ENCODE measurements around the gene KCNQ1. TPM values are rescaled to one million over a fixed set of nuclear protein-coding genes. Genes with fewer than 3 reads are reported as not detected.

The KCNQ1 gene
- total RNA-seq, 1 experiment from 2014 or later = 1.0 TPM

GRCh38 chr11:2558861-2559526 is 114.2 kb downstream of the KCNQ1 start:
- H3K9me3 ChIP-seq = no peaks in the 10 kb centered on the region; the same call in 1 of the 2 replicates
- peak in 1 of 2 experiments; percentile 20 for DNase-seq
- no peaks in the 10 kb centered on the region for H3K36me3 ChIP-seq (ENCODE audit: control insufficient read depth, insufficient read depth, low read length)
- CTCF ChIA-PET = no interaction called here
- TF ChIP-seq CTCF (IDR thresholded peaks at IDR 0.05; ENCODE audit: insufficient read depth in 1 of 2, low read depth in 1 of 2, low read length in 1 of 2, severe bottlenecking in 1 of 2, unreplicated experiment in 1 of 2) = no peak
- POLR2A ChIA-PET = no interaction called here
- Mint-ChIP-seq H3K27me3 (ENCODE audit: insufficient read depth, unreplicated experiment) (no peaks in the 10 kb centered on the region), H3K36me3 (ENCODE audit: insufficient read depth, unreplicated experiment) (no peaks in the 10 kb centered on the region), H3K27ac (ENCODE audit: unreplicated experiment) (no peak overlapping the region), H3K4me3 (ENCODE audit: unreplicated experiment) (no peak overlapping the region), H3K4me1 (ENCODE audit: low read depth, unreplicated experiment) (no peaks in the 10 kb centered on the region), H3K9me3 (ENCODE audit: unreplicated experiment) (peaks cover 11% of the 10 kb centered on the region)
- peaks cover 25% of the 10 kb centered on the region for H3K4me1 ChIP-seq
- no TSS peak for BruUV-seq (replicated peaks)
- H3K27me3 ChIP-seq (replicated peaks; ENCODE audit: control insufficient read depth, insufficient read depth, low read length) = no peaks in the 10 kb centered on the region
- no peak overlapping the region for H3K4me3 ChIP-seq (ENCODE audit: low read depth, low read length)
- intact Hi-C loops (cut with micrococcal nuclease; ENCODE audit: unreplicated experiment) = no loop called here

DNA sequence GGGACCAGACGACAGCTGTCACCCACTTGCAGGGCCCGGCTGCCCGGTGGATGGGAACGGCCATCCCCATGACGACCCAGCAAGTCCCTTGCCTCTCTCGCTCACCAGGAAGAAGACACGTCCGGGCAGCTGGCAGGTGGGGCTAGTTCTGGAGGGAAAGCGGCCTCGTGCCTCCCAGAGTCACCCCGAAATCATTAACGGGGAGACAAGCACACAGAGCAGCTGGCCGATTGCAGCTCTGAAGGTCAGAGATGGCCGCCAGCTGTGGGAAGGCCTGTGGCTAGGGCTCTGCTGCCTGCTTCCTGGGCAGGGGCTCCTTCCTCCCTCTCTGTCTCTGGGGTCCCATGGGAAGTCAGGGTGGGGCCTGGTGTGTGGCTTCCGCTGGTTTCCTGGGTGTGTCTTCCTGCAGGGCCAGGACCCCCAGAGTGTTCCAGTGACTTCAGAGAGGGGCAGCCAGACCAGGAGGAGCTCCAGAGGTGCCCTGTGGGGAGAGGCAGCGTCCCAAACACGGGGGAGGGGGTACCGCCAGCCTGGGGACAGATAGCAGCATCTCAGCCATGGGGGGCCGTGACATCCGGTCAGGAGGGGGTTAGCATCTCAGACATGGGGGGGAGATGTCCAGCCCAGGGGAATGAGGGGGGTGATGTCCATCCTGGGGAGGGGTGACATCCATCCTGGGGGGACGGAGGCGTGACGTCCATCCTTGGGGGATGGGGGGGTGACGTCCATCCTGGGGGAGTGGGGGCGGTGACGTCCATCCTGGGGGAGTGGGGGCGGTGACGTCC is 114.9 kb downstream of the KCNQ1 start:
- Mint-ChIP-seq H3K9me3 (ENCODE audit: unreplicated experiment) (peaks cover 11% of the 10 kb centered on the region), H3K4me3 (ENCODE audit: unreplicated experiment) (no peak overlapping the region), H3K27ac (ENCODE audit: unreplicated experiment) (no peak overlapping the region), H3K4me1 (ENCODE audit: low read depth, unreplicated experiment) (no peaks in the 10 kb centered on the region), H3K36me3 (ENCODE audit: insufficient read depth, unreplicated experiment) (no peaks in the 10 kb centered on the region), H3K27me3 (ENCODE audit: insufficient read depth, unreplicated experiment) (no peaks in the 10 kb centered on the region)
- ChIA-PET POLR2A (no interaction called here), CTCF (no interaction called here)
- peaks cover 32% of the 10 kb centered on the region for H3K4me1 ChIP-seq
- no peak overlapping the region for H3K4me3 ChIP-seq (ENCODE audit: low read depth, low read length)
- no peaks in the 10 kb centered on the region; the same call in 1 of the 2 replicates for H3K9me3 ChIP-seq
- no peak for TF ChIP-seq CTCF (IDR thresholded peaks at IDR 0.05; ENCODE audit: insufficient read depth in 1 of 2, low read depth in 1 of 2, low read length in 1 of 2, severe bottlenecking in 1 of 2, unreplicated experiment in 1 of 2)
- peak in 1 of 2 experiments; percentile 23 for DNase-seq
- no TSS peak for BruUV-seq (replicated peaks)
- no peaks in the 10 kb centered on the region for H3K36me3 ChIP-seq (ENCODE audit: control insufficient read depth, insufficient read depth, low read length)
- no peaks in the 10 kb centered on the region for H3K27me3 ChIP-seq (replicated peaks; ENCODE audit: control insufficient read depth, insufficient read depth, low read length)
- intact Hi-C loops (cut with micrococcal nuclease; ENCODE audit: unreplicated experiment) = no loop called here

GRCh38 chr11:2561696-2562581 is 117.1 kb downstream of the KCNQ1 start:
- Mint-ChIP-seq H3K36me3 (ENCODE audit: insufficient read depth, unreplicated experiment) (no peaks in the 10 kb centered on the region), H3K27me3 (ENCODE audit: insufficient read depth, unreplicated experiment) (no peaks in the 10 kb centered on the region), H3K4me1 (ENCODE audit: low read depth, unreplicated experiment) (no peaks in the 10 kb centered on the region), H3K9me3 (ENCODE audit: unreplicated experiment) (peaks cover 6% of the 10 kb centered on the region), H3K4me3 (ENCODE audit: unreplicated experiment) (no peak overlapping the region), H3K27ac (ENCODE audit: unreplicated experiment) (no peak overlapping the region)
- Histone ChIP-seq H3K9me3 (no peaks in the 10 kb centered on the region; the same call in 1 of the 2 replicates), H3K27me3 (replicated peaks; ENCODE audit: control insufficient read depth, insufficient read depth, low read length) (no peaks in the 10 kb centered on the region), H3K36me3 (ENCODE audit: control insufficient read depth, insufficient read depth, low read length) (no peaks in the 10 kb centered on the region), H3K4me1 (peaks cover 48% of the 10 kb centered on the region), H3K4me3 (ENCODE audit: low read depth, low read length) (no peak overlapping the region)
- ChIA-PET CTCF (interaction anchor here (1.0 kb wide), 1 partner anchor 29 kb away, joined by 3 read pairs; no protein-coding TSS in a partner anchor), POLR2A (no interaction called here)
- BruUV-seq (replicated peaks) = no TSS peak
- DNase-seq = peak in 1 of 2 experiments; percentile 45
- no peak for TF ChIP-seq CTCF (IDR thresholded peaks at IDR 0.05; ENCODE audit: insufficient read depth in 1 of 2, low read depth in 1 of 2, low read length in 1 of 2, severe bottlenecking in 1 of 2, unreplicated experiment in 1 of 2)
- intact Hi-C loops (cut with micrococcal nuclease; ENCODE audit: unreplicated experiment) = no loop called here

Data from Caco-2 (cell line).